ENCODE data around the gene SLC30A3. TPM values are rescaled to one million over a fixed set of nuclear protein-coding genes. Genes with fewer than 3 reads are reported as not detected.

SLC30A3 gene
- total and polyA plus RNA-seq, 2 of the 13 experiments (the other 11 are each of a cell fraction or from before 2014, with no cell fraction given) = 0.38 to 0.79 TPM

DNA sequence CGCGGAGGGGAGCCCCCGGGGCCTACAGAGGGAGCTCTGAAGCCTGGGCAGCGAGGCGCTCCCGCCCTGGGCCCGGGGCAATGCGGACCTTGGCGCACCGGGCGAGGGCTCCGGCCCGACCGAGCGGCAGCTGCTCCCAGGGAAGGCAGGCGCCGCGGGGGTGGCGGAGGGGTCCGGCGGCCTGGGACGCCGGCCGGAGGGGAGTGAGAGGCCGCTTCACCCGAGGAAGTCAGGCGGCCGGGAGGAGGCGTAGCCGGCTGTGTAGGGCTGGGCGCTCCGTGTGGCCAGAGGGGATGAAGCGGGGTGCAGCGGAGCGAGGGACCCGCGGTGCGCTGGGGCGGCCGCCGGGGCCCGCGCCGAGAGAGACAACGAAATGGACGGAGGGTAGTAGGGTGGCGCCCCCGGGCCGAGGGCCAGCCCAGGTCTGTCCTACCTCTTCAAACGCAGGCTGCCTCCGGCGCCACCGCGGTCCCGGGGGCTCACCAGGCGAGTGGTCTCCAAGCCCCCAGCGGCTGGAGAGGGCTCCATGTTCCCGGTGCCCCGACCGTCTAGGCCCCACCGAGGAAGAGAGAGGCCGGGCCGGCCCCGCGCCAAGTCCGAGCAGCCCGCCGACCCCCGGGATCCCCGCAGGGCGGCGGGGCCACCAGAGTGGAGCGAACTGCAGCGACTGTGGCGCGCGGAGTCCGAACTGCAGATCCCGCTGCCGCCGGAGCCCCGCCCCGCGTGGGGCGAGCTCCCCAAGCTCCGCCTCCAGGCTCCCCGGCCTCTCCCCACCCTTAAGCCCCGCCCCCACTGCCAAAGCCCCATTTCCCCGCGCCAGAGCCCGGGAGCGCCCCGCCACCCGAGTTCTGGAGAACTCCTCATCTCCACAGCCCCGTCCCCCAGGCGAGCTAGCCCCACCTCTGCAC lies at the start of gene SLC30A3 (continued):
- TF ChIP-seq, protein P1, sequence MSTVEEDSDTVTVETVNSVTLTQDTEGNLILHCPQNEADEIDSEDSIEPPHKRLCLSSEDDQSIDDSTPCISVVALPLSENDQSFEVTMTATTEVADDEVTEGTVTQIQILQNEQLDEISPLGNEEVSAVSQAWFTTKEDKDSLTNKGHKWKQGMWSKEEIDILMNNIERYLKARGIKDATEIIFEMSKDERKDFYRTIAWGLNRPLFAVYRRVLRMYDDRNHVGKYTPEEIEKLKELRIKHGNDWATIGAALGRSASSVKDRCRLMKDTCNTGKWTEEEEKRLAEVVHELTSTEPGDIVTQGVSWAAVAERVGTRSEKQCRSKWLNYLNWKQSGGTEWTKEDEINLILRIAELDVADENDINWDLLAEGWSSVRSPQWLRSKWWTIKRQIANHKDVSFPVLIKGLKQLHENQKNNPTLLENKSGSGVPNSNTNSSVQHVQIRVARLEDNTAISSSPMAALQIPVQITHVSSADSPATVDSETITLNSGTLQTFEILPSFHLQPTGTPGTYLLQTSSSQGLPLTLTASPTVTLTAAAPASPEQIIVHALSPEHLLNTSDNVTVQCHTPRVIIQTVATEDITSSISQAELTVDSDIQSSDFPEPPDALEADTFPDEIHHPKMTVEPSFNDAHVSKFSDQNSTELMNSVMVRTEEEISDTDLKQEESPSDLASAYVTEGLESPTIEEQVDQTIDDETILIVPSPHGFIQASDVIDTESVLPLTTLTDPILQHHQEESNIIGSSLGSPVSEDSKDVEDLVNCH (CRISPR knock-in tag; IDR thresholded peaks at IDR 0.05) = no peak
- TF ChIP-seq ZFX (CRISPR knock-in tag; IDR thresholded peaks at IDR 0.05; ENCODE audit: low read depth) (peak; percentile 45), ZFP36 (IDR thresholded peaks at IDR 0.05; ENCODE audit: borderline replicate concordance, low read depth, low read length, partially characterized antibody) (peak; percentile 18), GABPB1 (CRISPR knock-in tag; IDR thresholded peaks at IDR 0.05) (peak; percentile 34; the same call in 1 of the 2 replicates), ZC3H13 (CRISPR knock-in tag; IDR thresholded peaks at IDR 0.05) (no peak), PHF5A (CRISPR knock-in tag; IDR thresholded peaks at IDR 0.05; ENCODE audit: low read depth, unreplicated experiment) (no peak), GABPA (IDR thresholded peaks at IDR 0.05; ENCODE audit: low read depth, low read length) (no peak), GABPA (CRISPR knock-in tag; IDR thresholded peaks at IDR 0.05; ENCODE audit: low read depth) (no peak), ARNT2 (CRISPR knock-in tag; IDR thresholded peaks at IDR 0.05; ENCODE audit: low read depth) (no peak), ZNF350 (CRISPR knock-in tag; IDR thresholded peaks at IDR 0.05; ENCODE audit: borderline replicate concordance, low read depth) (no peak), ZNF788 (CRISPR knock-in tag; IDR thresholded peaks at IDR 0.05; ENCODE audit: borderline replicate concordance) (no peak), PAWR (CRISPR knock-in tag; IDR thresholded peaks at IDR 0.05; ENCODE audit: borderline replicate concordance) (no peak), MEF2D (CRISPR knock-in tag; IDR thresholded peaks at IDR 0.05) (no peak), KLF15 (CRISPR knock-in tag; IDR thresholded peaks at IDR 0.05; ENCODE audit: borderline replicate concordance) (no peak)
- TF ChIP-seq, protein P2, sequence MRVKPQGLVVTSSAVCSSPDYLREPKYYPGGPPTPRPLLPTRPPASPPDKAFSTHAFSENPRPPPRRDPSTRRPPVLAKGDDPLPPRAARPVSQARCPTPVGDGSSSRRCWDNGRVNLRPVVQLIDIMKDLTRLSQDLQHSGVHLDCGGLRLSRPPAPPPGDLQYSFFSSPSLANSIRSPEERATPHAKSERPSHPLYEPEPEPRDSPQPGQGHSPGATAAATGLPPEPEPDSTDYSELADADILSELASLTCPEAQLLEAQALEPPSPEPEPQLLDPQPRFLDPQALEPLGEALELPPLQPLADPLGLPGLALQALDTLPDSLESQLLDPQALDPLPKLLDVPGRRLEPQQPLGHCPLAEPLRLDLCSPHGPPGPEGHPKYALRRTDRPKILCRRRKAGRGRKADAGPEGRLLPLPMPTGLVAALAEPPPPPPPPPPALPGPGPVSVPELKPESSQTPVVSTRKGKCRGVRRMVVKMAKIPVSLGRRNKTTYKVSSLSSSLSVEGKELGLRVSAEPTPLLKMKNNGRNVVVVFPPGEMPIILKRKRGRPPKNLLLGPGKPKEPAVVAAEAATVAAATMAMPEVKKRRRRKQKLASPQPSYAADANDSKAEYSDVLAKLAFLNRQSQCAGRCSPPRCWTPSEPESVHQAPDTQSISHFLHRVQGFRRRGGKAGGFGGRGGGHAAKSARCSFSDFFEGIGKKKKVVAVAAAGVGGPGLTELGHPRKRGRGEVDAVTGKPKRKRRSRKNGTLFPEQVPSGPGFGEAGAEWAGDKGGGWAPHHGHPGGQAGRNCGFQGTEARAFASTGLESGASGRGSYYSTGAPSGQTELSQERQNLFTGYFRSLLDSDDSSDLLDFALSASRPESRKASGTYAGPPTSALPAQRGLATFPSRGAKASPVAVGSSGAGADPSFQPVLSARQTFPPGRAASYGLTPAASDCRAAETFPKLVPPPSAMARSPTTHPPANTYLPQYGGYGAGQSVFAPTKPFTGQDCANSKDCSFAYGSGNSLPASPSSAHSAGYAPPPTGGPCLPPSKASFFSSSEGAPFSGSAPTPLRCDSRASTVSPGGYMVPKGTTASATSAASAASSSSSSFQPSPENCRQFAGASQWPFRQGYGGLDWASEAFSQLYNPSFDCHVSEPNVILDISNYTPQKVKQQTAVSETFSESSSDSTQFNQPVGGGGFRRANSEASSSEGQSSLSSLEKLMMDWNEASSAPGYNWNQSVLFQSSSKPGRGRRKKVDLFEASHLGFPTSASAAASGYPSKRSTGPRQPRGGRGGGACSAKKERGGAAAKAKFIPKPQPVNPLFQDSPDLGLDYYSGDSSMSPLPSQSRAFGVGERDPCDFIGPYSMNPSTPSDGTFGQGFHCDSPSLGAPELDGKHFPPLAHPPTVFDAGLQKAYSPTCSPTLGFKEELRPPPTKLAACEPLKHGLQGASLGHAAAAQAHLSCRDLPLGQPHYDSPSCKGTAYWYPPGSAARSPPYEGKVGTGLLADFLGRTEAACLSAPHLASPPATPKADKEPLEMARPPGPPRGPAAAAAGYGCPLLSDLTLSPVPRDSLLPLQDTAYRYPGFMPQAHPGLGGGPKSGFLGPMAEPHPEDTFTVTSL (CRISPR knock-in tag; IDR thresholded peaks at IDR 0.05; ENCODE audit: borderline replicate concordance) = peak; percentile 29; the same call in 1 of the 2 replicates
- TF ChIP-seq, protein P3, sequence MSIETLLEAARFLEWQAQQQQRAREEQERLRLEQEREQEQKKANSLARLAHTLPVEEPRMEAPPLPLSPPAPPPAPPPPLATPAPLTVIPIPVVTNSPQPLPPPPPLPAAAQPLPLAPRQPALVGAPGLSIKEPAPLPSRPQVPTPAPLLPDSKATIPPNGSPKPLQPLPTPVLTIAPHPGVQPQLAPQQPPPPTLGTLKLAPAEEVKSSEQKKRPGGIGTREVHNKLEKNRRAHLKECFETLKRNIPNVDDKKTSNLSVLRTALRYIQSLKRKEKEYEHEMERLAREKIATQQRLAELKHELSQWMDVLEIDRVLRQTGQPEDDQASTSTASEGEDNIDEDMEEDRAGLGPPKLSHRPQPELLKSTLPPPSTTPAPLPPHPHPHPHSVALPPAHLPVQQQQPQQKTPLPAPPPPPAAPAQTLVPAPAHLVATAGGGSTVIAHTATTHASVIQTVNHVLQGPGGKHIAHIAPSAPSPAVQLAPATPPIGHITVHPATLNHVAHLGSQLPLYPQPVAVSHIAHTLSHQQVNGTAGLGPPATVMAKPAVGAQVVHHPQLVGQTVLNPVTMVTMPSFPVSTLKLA (IDR thresholded peaks at IDR 0.05) = no peak
